ENCODE data around the gene JAKMIP1. TPM values are rescaled to one million over a fixed set of nuclear protein-coding genes. Genes with fewer than 3 reads are reported as not detected.

JAKMIP1 gene
- total and polyA plus RNA-seq, 2 donors (not counting 1 experiment from before 2014, with no cell fraction given): 0.49 to 1.0 TPM

DNA sequence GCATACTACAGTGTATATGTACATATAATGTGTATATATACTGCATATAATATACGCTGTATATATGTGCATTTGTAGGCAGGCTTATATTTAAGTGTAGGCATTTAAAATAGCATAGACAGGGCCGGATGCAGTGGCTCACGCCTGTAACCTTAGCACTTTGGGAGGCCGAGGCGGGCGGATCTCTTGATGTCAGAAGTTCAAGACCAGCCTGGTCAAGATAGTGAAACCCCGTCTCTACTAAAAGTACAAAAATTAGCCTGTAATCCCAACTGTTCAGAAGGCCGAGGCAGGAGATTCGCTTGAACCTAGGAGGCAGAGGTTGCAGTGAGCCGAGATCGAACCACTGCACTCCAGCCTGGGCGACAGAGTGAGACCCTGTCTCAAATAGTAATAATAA lies 78.4 kb downstream of the JAKMIP1 start:
- intact Hi-C loops (cut with micrococcal nuclease): no loop called here
- no peaks in the 10 kb centered on the region for H3K27me3 ChIP-seq (replicated peaks in 1 of 4; ENCODE audit: control extremely low read depth in 1 of 4, control insufficient read depth in 3 of 4, insufficient read depth in 4 of 4, low read length in 3 of 4)
- Mint-ChIP-seq H3K4me1 (no peaks in the 10 kb centered on the region), H3K27me3 (peaks cover 4% of the 10 kb centered on the region), H3K9me3 (ENCODE audit: insufficient read depth) (no peaks in the 10 kb centered on the region), H3K4me3 (no peak overlapping the region), H3K27ac (no peak overlapping the region)
- H2AFZ ChIP-seq (ENCODE audit: insufficient read depth, low read depth, low read length, poor library complexity, severe bottlenecking): no peak overlapping the region
- H3K27ac ChIP-seq (ENCODE audit: low read length in 2 of 2): no peak overlapping the region
- DNase-seq (no peak), ATAC-seq (ENCODE audit: low read depth) (no peak)
- no peaks in the 10 kb centered on the region for H3K4me1 ChIP-seq (ENCODE audit: control insufficient read depth in 2 of 2, insufficient read depth in 2 of 2, low read length in 2 of 2)
- CTCF ChIA-PET: no interaction called here
- H3K9me3 ChIP-seq (ENCODE audit: control extremely low read depth in 1 of 3, control insufficient read depth in 2 of 3, insufficient read depth in 1 of 3, low read length in 2 of 3): no peaks in the 10 kb centered on the region
- H3K4me2 ChIP-seq (replicated peaks; ENCODE audit: low read depth, low read length, poor library complexity, severe bottlenecking): no peak overlapping the region
- no peaks in the 10 kb centered on the region for H3K79me2 ChIP-seq (ENCODE audit: control insufficient read depth, insufficient read depth, low read length)
- no peak for TF ChIP-seq EZH2 (IDR thresholded peaks at IDR 0.05; ENCODE audit: borderline replicate concordance, insufficient read depth, low read depth, low read length, poor library complexity, severe bottlenecking)
- TF ChIP-seq, protein P1, sequence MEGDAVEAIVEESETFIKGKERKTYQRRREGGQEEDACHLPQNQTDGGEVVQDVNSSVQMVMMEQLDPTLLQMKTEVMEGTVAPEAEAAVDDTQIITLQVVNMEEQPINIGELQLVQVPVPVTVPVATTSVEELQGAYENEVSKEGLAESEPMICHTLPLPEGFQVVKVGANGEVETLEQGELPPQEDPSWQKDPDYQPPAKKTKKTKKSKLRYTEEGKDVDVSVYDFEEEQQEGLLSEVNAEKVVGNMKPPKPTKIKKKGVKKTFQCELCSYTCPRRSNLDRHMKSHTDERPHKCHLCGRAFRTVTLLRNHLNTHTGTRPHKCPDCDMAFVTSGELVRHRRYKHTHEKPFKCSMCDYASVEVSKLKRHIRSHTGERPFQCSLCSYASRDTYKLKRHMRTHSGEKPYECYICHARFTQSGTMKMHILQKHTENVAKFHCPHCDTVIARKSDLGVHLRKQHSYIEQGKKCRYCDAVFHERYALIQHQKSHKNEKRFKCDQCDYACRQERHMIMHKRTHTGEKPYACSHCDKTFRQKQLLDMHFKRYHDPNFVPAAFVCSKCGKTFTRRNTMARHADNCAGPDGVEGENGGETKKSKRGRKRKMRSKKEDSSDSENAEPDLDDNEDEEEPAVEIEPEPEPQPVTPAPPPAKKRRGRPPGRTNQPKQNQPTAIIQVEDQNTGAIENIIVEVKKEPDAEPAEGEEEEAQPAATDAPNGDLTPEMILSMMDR (IDR thresholded peaks at IDR 0.05): no peak
- H4K20me1 ChIP-seq (ENCODE audit: control insufficient read depth, insufficient read depth, low read length, poor library complexity, severe bottlenecking): no peaks in the 10 kb centered on the region
- POLR2A ChIA-PET: no interaction called here
- 100% methylated on average over 5 of the region's 12 CpGs for WGBS (ENCODE audit: insufficient coverage)
- H3K9ac ChIP-seq (ENCODE audit: low read length): no peak overlapping the region
- H3K4me3 ChIP-seq (ENCODE audit: control extremely low read depth in 1 of 5, extremely low read depth in 1 of 5, insufficient read depth in 1 of 5, low read depth in 2 of 5, low read length in 4 of 5): no peak overlapping the region
- no peaks in the 10 kb centered on the region for H3K36me3 ChIP-seq (replicated peaks in 1 of 2; ENCODE audit: control extremely low read depth in 1 of 2, control insufficient read depth in 1 of 2, extremely low read depth in 1 of 2, insufficient read depth in 2 of 2, low read length in 1 of 2)

DNA sequence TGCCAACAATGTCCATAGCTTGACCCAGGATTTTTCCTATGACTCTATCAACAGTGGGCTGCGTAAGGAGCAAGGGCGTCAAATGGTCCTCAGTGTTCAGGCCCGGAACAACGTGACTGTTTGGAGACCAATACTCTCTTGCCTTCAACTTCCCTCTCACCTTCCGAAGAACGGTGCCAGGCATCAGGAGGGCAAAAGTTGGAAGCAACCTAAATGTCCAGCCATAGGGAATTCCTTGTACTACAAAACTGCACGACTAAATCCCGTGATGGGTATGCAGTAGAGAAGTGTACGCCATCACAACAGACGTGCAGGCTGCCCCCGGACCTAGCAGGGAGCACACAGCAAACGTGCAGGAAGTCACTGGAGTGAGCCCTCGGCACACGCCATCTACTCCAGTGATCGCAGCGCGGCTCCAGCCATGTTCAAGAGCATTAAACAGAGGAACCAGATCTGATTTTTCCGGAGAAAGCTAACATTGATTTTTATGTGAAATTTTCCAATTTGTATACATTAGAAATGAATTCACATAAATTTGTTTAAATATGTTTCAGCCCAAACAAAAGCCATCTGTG lies 79.0 kb downstream of the JAKMIP1 start:
- Histone ChIP-seq H4K20me1 (ENCODE audit: control insufficient read depth, insufficient read depth, low read length, poor library complexity, severe bottlenecking) (no peaks in the 10 kb centered on the region), H3K4me3 (ENCODE audit: control extremely low read depth in 1 of 5, extremely low read depth in 1 of 5, insufficient read depth in 1 of 5, low read depth in 2 of 5, low read length in 4 of 5) (no peak overlapping the region), H3K27me3 (replicated peaks in 1 of 4; ENCODE audit: control extremely low read depth in 1 of 4, control insufficient read depth in 3 of 4, insufficient read depth in 4 of 4, low read length in 3 of 4) (peaks cover 0 to 3% (median 0%) of the 10 kb centered on the region in 4 experiments), H3K79me2 (ENCODE audit: control insufficient read depth, insufficient read depth, low read length) (no peaks in the 10 kb centered on the region), H3K27ac (ENCODE audit: low read length in 2 of 2) (no peak overlapping the region), H3K4me1 (ENCODE audit: control insufficient read depth in 2 of 2, insufficient read depth in 2 of 2, low read length in 2 of 2) (no peaks in the 10 kb centered on the region), H3K36me3 (replicated peaks in 1 of 2; ENCODE audit: control extremely low read depth in 1 of 2, control insufficient read depth in 1 of 2, extremely low read depth in 1 of 2, insufficient read depth in 2 of 2, low read length in 1 of 2) (no peaks in the 10 kb centered on the region), H3K9me3 (ENCODE audit: control extremely low read depth in 1 of 3, control insufficient read depth in 2 of 3, insufficient read depth in 1 of 3, low read length in 2 of 3) (no peaks in the 10 kb centered on the region), H2AFZ (ENCODE audit: insufficient read depth, low read depth, low read length, poor library complexity, severe bottlenecking) (no peak overlapping the region), H3K4me2 (replicated peaks; ENCODE audit: low read depth, low read length, poor library complexity, severe bottlenecking) (no peak overlapping the region), H3K9ac (ENCODE audit: low read length) (no peak overlapping the region)
- WGBS (ENCODE audit: insufficient coverage): 89% methylated on average over 11 of the region's 18 CpGs
- Mint-ChIP-seq H3K27me3 (peaks cover 10% of the 10 kb centered on the region), H3K4me1 (no peaks in the 10 kb centered on the region), H3K4me3 (no peak overlapping the region), H3K27ac (no peak overlapping the region), H3K9me3 (ENCODE audit: insufficient read depth) (no peaks in the 10 kb centered on the region)
- no peak for DNase-seq
- ChIA-PET POLR2A (no interaction called here), CTCF (no interaction called here)
- TF ChIP-seq, protein P1 (IDR thresholded peaks at IDR 0.05): no peak
- TF ChIP-seq EZH2 (IDR thresholded peaks at IDR 0.05; ENCODE audit: borderline replicate concordance, insufficient read depth, low read depth, low read length, poor library complexity, severe bottlenecking): no peak
- ATAC-seq (ENCODE audit: low read depth): no peak
- intact Hi-C loops (cut with micrococcal nuclease): no loop called here
